ENCODE measurements around the gene USP25.
A peak's percentile ranks its signal among the peaks of the same experiment; 100 is the strongest.

USP25 gene

GRCh38 chr21:15729674-15730483 lies at the start of gene USP25:
USP25 (plus strand) TSS chr21:15729982; CDS start chr21:15730394, 412 bp downstream.
- peak; percentile 44 for TF ChIP-seq CTCF (IDR thresholded peaks at IDR 0.05)

- no peak for TF ChIP-seq CTCF (IDR thresholded peaks at IDR 0.05)
These were observed 47.4 kb upstream of the USP25 start for GRCh38 chr21:15682186-15682895.

- TF ChIP-seq CTCF (IDR thresholded peaks at IDR 0.05): no peak
These were observed 46.8 kb upstream of the USP25 start for GRCh38 chr21:15682977-15683376.

- no peak for TF ChIP-seq CTCF (IDR thresholded peaks at IDR 0.05)
These were observed 43.3 kb upstream of the USP25 start for GRCh38 chr21:15686506-15686905.

- TF ChIP-seq CTCF (IDR thresholded peaks at IDR 0.05): no peak
These were observed 42.6 kb upstream of the USP25 start for GRCh38 chr21:15687208-15687607.

- TF ChIP-seq CTCF (IDR thresholded peaks at IDR 0.05): no peak
These were observed 41.8 kb upstream of the USP25 start for GRCh38 chr21:15688016-15688415.

- TF ChIP-seq CTCF (IDR thresholded peaks at IDR 0.05): no peak
These were observed 41.0 kb upstream of the USP25 start for GRCh38 chr21:15688809-15689208.
